ENCODE results near the gene ZNF563.
"Not testable (repeated sequence)": the region's sequence is repeated elsewhere in the genome, so short reads cannot be mapped to it uniquely, and the experiment has no call there.

The ZNF563 gene

GRCh38 chr19:12333162-12334159 lies at the start of gene ZNF563:
Gene ZNF563 (minus strand): TSS chr19:12333633. CDS start chr19:12333482, 151 bp downstream.
- H3K9ac ChIP-seq (ENCODE audit: low read depth, low read length): peak within 1 kb of the TSS; percentile 51; the same call in 1 of the 2 replicates
- H3K27me3 ChIP-seq (ENCODE audit: insufficient read depth, low read length): peaks cover 21% of the 10 kb centered on the region
- H3K9me3 ChIP-seq (ENCODE audit: insufficient read depth, low read depth, low read length): no peaks in the 10 kb centered on the region
- H3K4me1 ChIP-seq (ENCODE audit: insufficient read depth, low read length): peaks cover 5% of the 10 kb centered on the region; the same call in 1 of the 2 replicates
- H3K4me3 ChIP-seq (ENCODE audit: low read length): peak within 1 kb of the TSS; percentile 77
- H3K27ac ChIP-seq (ENCODE audit: low read length): no peak within 1 kb of the TSS
- H3K36me3 ChIP-seq (ENCODE audit: insufficient read depth, low read depth, low read length): no peaks in the 10 kb centered on the region

GRCh38 chr19:12380444-12380737 lies 47.0 kb upstream of the ZNF563 start:
- H3K4me3 ChIP-seq (ENCODE audit: low read length): no peak overlapping the region
- H3K9me3 ChIP-seq (ENCODE audit: insufficient read depth, low read depth, low read length): peaks cover 67% of the 10 kb centered on the region
- H3K27ac ChIP-seq (ENCODE audit: low read length): no peak overlapping the region
- H3K9ac ChIP-seq (ENCODE audit: low read depth, low read length): no peak overlapping the region
- H3K27me3 ChIP-seq (ENCODE audit: insufficient read depth, low read length): no peaks in the 10 kb centered on the region
- no peaks in the 10 kb centered on the region for H3K4me1 ChIP-seq (ENCODE audit: insufficient read depth, low read length)
- no peaks in the 10 kb centered on the region; the same call in 1 of the 2 replicates for H3K36me3 ChIP-seq (ENCODE audit: insufficient read depth, low read depth, low read length)

GRCh38 chr19:12379732-12380443 lies 46.5 kb upstream of the ZNF563 start:
- peaks cover 67% of the 10 kb centered on the region for H3K9me3 ChIP-seq (ENCODE audit: insufficient read depth, low read depth, low read length)
- H3K27ac ChIP-seq (ENCODE audit: low read length): no peak overlapping the region
- no peak overlapping the region for H3K9ac ChIP-seq (ENCODE audit: low read depth, low read length)
- H3K27me3 ChIP-seq (ENCODE audit: insufficient read depth, low read length): no peaks in the 10 kb centered on the region
- H3K36me3 ChIP-seq (ENCODE audit: insufficient read depth, low read depth, low read length): no peaks in the 10 kb centered on the region; the same call in 1 of the 2 replicates
- no peak overlapping the region for H3K4me3 ChIP-seq (ENCODE audit: low read length)
- H3K4me1 ChIP-seq (ENCODE audit: insufficient read depth, low read length): no peaks in the 10 kb centered on the region

- H3K9ac ChIP-seq (ENCODE audit: low read depth, low read length): no peak overlapping the region
- H3K4me1 ChIP-seq (ENCODE audit: insufficient read depth, low read length): no peaks in the 10 kb centered on the region
- H3K27me3 ChIP-seq (ENCODE audit: insufficient read depth, low read length): no peaks in the 10 kb centered on the region
- H3K9me3 ChIP-seq (ENCODE audit: insufficient read depth, low read depth, low read length): peaks cover 38% of the 10 kb centered on the region
- no peak overlapping the region for H3K4me3 ChIP-seq (ENCODE audit: low read length)
- no peaks in the 10 kb centered on the region for H3K36me3 ChIP-seq (ENCODE audit: insufficient read depth, low read depth, low read length)
- H3K27ac ChIP-seq (ENCODE audit: low read length): no peak overlapping the region
These were observed 40.6 kb upstream of the ZNF563 start for GRCh38 chr19:12374026-12374425.

GRCh38 chr19:12365236-12366162 lies 32.1 kb upstream of the ZNF563 start, which contains the start of gene ZNF442:
Gene ZNF442 (minus strand): TSS chr19:12365683. CDS start chr19:12363631, 2,052 bp downstream.
- peak within 1 kb of the TSS; percentile 85 for H3K4me3 ChIP-seq (ENCODE audit: low read length)
- peaks cover 14% of the 10 kb centered on the region; the same call in 1 of the 2 replicates for H3K27me3 ChIP-seq (ENCODE audit: insufficient read depth, low read length)
- H3K9ac ChIP-seq (ENCODE audit: low read depth, low read length): peak within 1 kb of the TSS; percentile 60; the same call in 1 of the 2 replicates
- no peaks in the 10 kb centered on the region for H3K4me1 ChIP-seq (ENCODE audit: insufficient read depth, low read length)
- H3K36me3 ChIP-seq (ENCODE audit: insufficient read depth, low read depth, low read length): no peaks in the 10 kb centered on the region
- H3K27ac ChIP-seq (ENCODE audit: low read length): no peak within 1 kb of the TSS
- peaks cover 12% of the 10 kb centered on the region; the same call in 1 of the 2 replicates for H3K9me3 ChIP-seq (ENCODE audit: insufficient read depth, low read depth, low read length)

- Histone ChIP-seq H3K9me3 (ENCODE audit: insufficient read depth, low read depth, low read length) (peaks cover 12% of the 10 kb centered on the region; the same call in 1 of the 2 replicates), H3K36me3 (ENCODE audit: insufficient read depth, low read depth, low read length) (no peaks in the 10 kb centered on the region), H3K27me3 (ENCODE audit: insufficient read depth, low read length) (peaks cover 14% of the 10 kb centered on the region; the same call in 1 of the 2 replicates), H3K27ac (ENCODE audit: low read length) (no peak overlapping the region), H3K4me3 (ENCODE audit: low read length) (peak overlapping the region; percentile 85), H3K9ac (ENCODE audit: low read depth, low read length) (peak overlapping the region; percentile 60; the same call in 1 of the 2 replicates), H3K4me1 (ENCODE audit: insufficient read depth, low read length) (no peaks in the 10 kb centered on the region)
These were observed 31.2 kb upstream of the ZNF563 start for GRCh38 chr19:12364391-12365235.

- Histone ChIP-seq H3K27me3 (ENCODE audit: insufficient read depth, low read length) (peaks cover 14% of the 10 kb centered on the region; the same call in 1 of the 2 replicates), H3K9me3 (ENCODE audit: insufficient read depth, low read depth, low read length) (peaks cover 21% of the 10 kb centered on the region)
- H3K4me3 ChIP-seq (ENCODE audit: low read length); H3K4me1 ChIP-seq (ENCODE audit: insufficient read depth, low read length); H3K9ac ChIP-seq (ENCODE audit: low read depth, low read length); H3K36me3 ChIP-seq (ENCODE audit: insufficient read depth, low read depth, low read length); H3K27ac ChIP-seq (ENCODE audit: low read length): not testable (repeated sequence)
These were observed 28.8 kb upstream of the ZNF563 start for GRCh38 chr19:12362236-12362635.

GRCh38 chr19:12353375-12353774 lies 19.9 kb upstream of the ZNF563 start:
- H3K4me3 ChIP-seq (ENCODE audit: low read length): no peak overlapping the region
- H3K27me3 ChIP-seq (ENCODE audit: insufficient read depth, low read length): no peaks in the 10 kb centered on the region
- no peak overlapping the region for H3K9ac ChIP-seq (ENCODE audit: low read depth, low read length)
- H3K9me3 ChIP-seq (ENCODE audit: insufficient read depth, low read depth, low read length): peaks cover 82% of the 10 kb centered on the region
- no peaks in the 10 kb centered on the region for H3K4me1 ChIP-seq (ENCODE audit: insufficient read depth, low read length)
- H3K27ac ChIP-seq (ENCODE audit: low read length): no peak overlapping the region
- H3K36me3 ChIP-seq (ENCODE audit: insufficient read depth, low read depth, low read length): peaks cover 29% of the 10 kb centered on the region

GRCh38 chr19:12350890-12351197 lies 17.4 kb upstream of the ZNF563 start:
- Histone ChIP-seq H3K9ac (ENCODE audit: low read depth, low read length) (no peak overlapping the region), H3K9me3 (ENCODE audit: insufficient read depth, low read depth, low read length) (peaks cover 91% of the 10 kb centered on the region), H3K27ac (ENCODE audit: low read length) (no peak overlapping the region), H3K36me3 (ENCODE audit: insufficient read depth, low read depth, low read length) (peaks cover 29% of the 10 kb centered on the region), H3K27me3 (ENCODE audit: insufficient read depth, low read length) (no peaks in the 10 kb centered on the region), H3K4me3 (ENCODE audit: low read length) (no peak overlapping the region), H3K4me1 (ENCODE audit: insufficient read depth, low read length) (no peaks in the 10 kb centered on the region)

- Histone ChIP-seq H3K4me1 (ENCODE audit: insufficient read depth, low read length) (no peaks in the 10 kb centered on the region), H3K9me3 (ENCODE audit: insufficient read depth, low read depth, low read length) (peaks cover 93% of the 10 kb centered on the region), H3K27ac (ENCODE audit: low read length) (no peak overlapping the region), H3K36me3 (ENCODE audit: insufficient read depth, low read depth, low read length) (peaks cover 29% of the 10 kb centered on the region), H3K4me3 (ENCODE audit: low read length) (no peak overlapping the region), H3K9ac (ENCODE audit: low read depth, low read length) (no peak overlapping the region), H3K27me3 (ENCODE audit: insufficient read depth, low read length) (no peaks in the 10 kb centered on the region)
These were observed 16.9 kb upstream of the ZNF563 start for GRCh38 chr19:12350185-12350889.

All from iPS-20b (cell line).